ENCODE measurements around the gene ZNF562.

GRCh38 chr19:9720541-9720940, 45.6 kb upstream of the ZNF562 start:
- TF ChIP-seq CTCF (IDR thresholded peaks at IDR 0.05; ENCODE audit: low read depth, low read length, poor library complexity, severe bottlenecking): no peak
- no peak for TF ChIP-seq EZH2phosphoT487 (IDR thresholded peaks at IDR 0.05; ENCODE audit: borderline replicate concordance, low read length)

All from DOHH2 (cell line).